Measurements from ENCODE around the gene TMEFF2. TPM values are rescaled to one million over a fixed set of nuclear protein-coding genes. Genes with fewer than 3 reads are reported as not detected.

TMEFF2 gene
- total and polyA plus RNA-seq, 2 of the 8 experiments (the other 6 are each of a cell fraction or from before 2014, with no cell fraction given) = 0.91 to 3.7 TPM

DNA sequence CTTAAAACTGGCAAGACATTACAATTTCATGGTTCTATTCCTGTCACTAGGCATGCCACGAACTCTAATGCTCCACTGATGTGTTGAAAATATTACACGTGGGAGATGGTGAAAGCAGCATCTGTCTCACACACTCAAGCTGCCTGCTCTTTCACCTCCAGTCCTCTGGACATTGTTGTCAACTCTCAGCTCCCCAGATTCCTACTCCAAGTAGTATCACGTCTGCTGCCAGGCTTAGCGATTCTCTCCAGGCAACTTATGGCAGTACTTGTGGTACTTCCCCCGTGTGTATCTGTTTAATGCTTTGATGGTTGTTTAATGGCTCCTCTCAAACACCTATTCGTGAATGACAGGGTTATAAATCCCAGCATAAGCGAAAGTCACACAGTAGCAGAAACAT lies 103.8 kb downstream of the TMEFF2 start (continued):
- TF ChIP-seq, protein P1, sequence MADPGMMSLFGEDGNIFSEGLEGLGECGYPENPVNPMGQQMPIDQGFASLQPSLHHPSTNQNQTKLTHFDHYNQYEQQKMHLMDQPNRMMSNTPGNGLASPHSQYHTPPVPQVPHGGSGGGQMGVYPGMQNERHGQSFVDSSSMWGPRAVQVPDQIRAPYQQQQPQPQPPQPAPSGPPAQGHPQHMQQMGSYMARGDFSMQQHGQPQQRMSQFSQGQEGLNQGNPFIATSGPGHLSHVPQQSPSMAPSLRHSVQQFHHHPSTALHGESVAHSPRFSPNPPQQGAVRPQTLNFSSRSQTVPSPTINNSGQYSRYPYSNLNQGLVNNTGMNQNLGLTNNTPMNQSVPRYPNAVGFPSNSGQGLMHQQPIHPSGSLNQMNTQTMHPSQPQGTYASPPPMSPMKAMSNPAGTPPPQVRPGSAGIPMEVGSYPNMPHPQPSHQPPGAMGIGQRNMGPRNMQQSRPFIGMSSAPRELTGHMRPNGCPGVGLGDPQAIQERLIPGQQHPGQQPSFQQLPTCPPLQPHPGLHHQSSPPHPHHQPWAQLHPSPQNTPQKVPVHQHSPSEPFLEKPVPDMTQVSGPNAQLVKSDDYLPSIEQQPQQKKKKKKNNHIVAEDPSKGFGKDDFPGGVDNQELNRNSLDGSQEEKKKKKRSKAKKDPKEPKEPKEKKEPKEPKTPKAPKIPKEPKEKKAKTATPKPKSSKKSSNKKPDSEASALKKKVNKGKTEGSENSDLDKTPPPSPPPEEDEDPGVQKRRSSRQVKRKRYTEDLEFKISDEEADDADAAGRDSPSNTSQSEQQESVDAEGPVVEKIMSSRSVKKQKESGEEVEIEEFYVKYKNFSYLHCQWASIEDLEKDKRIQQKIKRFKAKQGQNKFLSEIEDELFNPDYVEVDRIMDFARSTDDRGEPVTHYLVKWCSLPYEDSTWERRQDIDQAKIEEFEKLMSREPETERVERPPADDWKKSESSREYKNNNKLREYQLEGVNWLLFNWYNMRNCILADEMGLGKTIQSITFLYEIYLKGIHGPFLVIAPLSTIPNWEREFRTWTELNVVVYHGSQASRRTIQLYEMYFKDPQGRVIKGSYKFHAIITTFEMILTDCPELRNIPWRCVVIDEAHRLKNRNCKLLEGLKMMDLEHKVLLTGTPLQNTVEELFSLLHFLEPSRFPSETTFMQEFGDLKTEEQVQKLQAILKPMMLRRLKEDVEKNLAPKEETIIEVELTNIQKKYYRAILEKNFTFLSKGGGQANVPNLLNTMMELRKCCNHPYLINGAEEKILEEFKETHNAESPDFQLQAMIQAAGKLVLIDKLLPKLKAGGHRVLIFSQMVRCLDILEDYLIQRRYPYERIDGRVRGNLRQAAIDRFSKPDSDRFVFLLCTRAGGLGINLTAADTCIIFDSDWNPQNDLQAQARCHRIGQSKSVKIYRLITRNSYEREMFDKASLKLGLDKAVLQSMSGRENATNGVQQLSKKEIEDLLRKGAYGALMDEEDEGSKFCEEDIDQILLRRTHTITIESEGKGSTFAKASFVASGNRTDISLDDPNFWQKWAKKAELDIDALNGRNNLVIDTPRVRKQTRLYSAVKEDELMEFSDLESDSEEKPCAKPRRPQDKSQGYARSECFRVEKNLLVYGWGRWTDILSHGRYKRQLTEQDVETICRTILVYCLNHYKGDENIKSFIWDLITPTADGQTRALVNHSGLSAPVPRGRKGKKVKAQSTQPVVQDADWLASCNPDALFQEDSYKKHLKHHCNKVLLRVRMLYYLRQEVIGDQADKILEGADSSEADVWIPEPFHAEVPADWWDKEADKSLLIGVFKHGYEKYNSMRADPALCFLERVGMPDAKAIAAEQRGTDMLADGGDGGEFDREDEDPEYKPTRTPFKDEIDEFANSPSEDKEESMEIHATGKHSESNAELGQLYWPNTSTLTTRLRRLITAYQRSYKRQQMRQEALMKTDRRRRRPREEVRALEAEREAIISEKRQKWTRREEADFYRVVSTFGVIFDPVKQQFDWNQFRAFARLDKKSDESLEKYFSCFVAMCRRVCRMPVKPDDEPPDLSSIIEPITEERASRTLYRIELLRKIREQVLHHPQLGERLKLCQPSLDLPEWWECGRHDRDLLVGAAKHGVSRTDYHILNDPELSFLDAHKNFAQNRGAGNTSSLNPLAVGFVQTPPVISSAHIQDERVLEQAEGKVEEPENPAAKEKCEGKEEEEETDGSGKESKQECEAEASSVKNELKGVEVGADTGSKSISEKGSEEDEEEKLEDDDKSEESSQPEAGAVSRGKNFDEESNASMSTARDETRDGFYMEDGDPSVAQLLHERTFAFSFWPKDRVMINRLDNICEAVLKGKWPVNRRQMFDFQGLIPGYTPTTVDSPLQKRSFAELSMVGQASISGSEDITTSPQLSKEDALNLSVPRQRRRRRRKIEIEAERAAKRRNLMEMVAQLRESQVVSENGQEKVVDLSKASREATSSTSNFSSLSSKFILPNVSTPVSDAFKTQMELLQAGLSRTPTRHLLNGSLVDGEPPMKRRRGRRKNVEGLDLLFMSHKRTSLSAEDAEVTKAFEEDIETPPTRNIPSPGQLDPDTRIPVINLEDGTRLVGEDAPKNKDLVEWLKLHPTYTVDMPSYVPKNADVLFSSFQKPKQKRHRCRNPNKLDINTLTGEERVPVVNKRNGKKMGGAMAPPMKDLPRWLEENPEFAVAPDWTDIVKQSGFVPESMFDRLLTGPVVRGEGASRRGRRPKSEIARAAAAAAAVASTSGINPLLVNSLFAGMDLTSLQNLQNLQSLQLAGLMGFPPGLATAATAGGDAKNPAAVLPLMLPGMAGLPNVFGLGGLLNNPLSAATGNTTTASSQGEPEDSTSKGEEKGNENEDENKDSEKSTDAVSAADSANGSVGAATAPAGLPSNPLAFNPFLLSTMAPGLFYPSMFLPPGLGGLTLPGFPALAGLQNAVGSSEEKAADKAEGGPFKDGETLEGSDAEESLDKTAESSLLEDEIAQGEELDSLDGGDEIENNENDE (IDR thresholded peaks at IDR 0.05; ENCODE audit: insufficient replicate concordance, low read length) = no peak
- TF ChIP-seq, protein P2, sequence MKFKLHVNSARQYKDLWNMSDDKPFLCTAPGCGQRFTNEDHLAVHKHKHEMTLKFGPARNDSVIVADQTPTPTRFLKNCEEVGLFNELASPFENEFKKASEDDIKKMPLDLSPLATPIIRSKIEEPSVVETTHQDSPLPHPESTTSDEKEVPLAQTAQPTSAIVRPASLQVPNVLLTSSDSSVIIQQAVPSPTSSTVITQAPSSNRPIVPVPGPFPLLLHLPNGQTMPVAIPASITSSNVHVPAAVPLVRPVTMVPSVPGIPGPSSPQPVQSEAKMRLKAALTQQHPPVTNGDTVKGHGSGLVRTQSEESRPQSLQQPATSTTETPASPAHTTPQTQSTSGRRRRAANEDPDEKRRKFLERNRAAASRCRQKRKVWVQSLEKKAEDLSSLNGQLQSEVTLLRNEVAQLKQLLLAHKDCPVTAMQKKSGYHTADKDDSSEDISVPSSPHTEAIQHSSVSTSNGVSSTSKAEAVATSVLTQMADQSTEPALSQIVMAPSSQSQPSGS (IDR thresholded peaks at IDR 0.05; ENCODE audit: low read length) = no peak
- TF ChIP-seq EP300 (IDR thresholded peaks at IDR 0.05; ENCODE audit: borderline replicate concordance in 1 of 2, low read depth in 2 of 2, low read length in 2 of 2) (no peak), TCF12 (IDR thresholded peaks at IDR 0.05; ENCODE audit: low read depth, low read length) (no peak), RXRA (IDR thresholded peaks at IDR 0.05; ENCODE audit: insufficient read depth, low read depth, low read length) (no peak), BRCA1 (IDR thresholded peaks at IDR 0.05; ENCODE audit: low read depth, low read length) (no peak), GTF2F1 (IDR thresholded peaks at IDR 0.05; ENCODE audit: borderline replicate concordance, low read depth, low read length) (no peak), SUZ12 (IDR thresholded peaks at IDR 0.05; ENCODE audit: low read length) (no peak), SP2 (IDR thresholded peaks at IDR 0.05; ENCODE audit: low read length) (no peak), TBP (IDR thresholded peaks at IDR 0.05; ENCODE audit: low read depth, low read length) (no peak), SP1 (IDR thresholded peaks at IDR 0.05; ENCODE audit: low read depth, low read length) (no peak)

All from H1 (cell line).